ENCODE measurements around the gene DNM3. TPM values are rescaled to one million over a fixed set of nuclear protein-coding genes. Genes with fewer than 3 reads are reported as not detected.

The DNM3 gene
- polyA plus RNA-seq, 3 donors, result 0.15 TPM; not detected in 2

DNA sequence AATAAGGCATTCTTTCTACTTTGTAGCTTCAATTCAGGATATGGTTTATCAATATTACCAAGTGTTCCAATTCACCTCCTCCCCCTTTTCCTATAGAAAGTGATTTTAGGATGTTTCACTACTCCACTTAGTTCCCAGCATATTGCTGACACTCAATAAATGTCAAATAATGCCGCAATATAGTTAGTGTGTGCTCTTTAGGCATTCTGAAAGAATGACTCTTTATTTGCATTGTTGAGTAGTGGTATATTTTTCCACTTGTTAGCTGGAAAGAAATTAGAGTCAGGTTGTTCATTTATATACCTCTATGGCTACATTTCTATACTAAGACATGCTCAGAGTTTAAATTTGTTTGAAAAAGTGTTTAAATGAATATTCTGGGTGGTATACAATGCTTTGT is 424.6 kb downstream of the DNM3 start:
- H3K4me1 ChIP-seq (ENCODE audit: control insufficient read depth in 1 of 2, insufficient read depth in 2 of 2, low read length in 2 of 2), result no peaks in the 10 kb centered on the region
- no peaks in the 10 kb centered on the region for H3K27me3 ChIP-seq (ENCODE audit: control insufficient read depth in 2 of 2, insufficient read depth in 2 of 2, low read length in 2 of 2)
- no peak overlapping the region for H3K27ac Mint-ChIP-seq
- intact Hi-C loops (cut with micrococcal nuclease), result no loop called here
- no peak overlapping the region for H3K4me2 ChIP-seq (replicated peaks; ENCODE audit: extremely low read depth, low read length, poor library complexity, severe bottlenecking)
- peaks cover 0 to 1% (median 0%) of the 10 kb centered on the region in 3 donors for H3K27me3 Mint-ChIP-seq (ENCODE audit: low read depth in 3 of 3)
- DNase-seq, result no peak
- peaks cover 2% of the 10 kb centered on the region for H3K4me1 Mint-ChIP-seq
- TF ChIP-seq, protein P1, sequence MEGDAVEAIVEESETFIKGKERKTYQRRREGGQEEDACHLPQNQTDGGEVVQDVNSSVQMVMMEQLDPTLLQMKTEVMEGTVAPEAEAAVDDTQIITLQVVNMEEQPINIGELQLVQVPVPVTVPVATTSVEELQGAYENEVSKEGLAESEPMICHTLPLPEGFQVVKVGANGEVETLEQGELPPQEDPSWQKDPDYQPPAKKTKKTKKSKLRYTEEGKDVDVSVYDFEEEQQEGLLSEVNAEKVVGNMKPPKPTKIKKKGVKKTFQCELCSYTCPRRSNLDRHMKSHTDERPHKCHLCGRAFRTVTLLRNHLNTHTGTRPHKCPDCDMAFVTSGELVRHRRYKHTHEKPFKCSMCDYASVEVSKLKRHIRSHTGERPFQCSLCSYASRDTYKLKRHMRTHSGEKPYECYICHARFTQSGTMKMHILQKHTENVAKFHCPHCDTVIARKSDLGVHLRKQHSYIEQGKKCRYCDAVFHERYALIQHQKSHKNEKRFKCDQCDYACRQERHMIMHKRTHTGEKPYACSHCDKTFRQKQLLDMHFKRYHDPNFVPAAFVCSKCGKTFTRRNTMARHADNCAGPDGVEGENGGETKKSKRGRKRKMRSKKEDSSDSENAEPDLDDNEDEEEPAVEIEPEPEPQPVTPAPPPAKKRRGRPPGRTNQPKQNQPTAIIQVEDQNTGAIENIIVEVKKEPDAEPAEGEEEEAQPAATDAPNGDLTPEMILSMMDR (IDR thresholded peaks at IDR 0.05), result no peak
- WGBS (ENCODE audit: insufficient coverage), result no CpG with 5 or more reads among the region's 1 CpG
- no peaks in the 10 kb centered on the region for H3K36me3 Mint-ChIP-seq
- H3K9ac ChIP-seq (ENCODE audit: insufficient read depth, low read length, poor library complexity, severe bottlenecking), result no peak overlapping the region
- no peaks in the 10 kb centered on the region for H3K36me3 ChIP-seq (replicated peaks in 1 of 2; ENCODE audit: control insufficient read depth in 1 of 2, insufficient read depth in 2 of 2, low read length in 2 of 2)
- H3K9me3 ChIP-seq (replicated peaks in 1 of 2; ENCODE audit: control insufficient read depth in 1 of 2, insufficient read depth in 1 of 2, low read length in 2 of 2), result peaks cover 14 to 15% of the 10 kb centered on the region in 2 donors
- H2AFZ ChIP-seq (ENCODE audit: insufficient read depth, low read depth, low read length, poor library complexity, severe bottlenecking), result no peak overlapping the region
- no peaks in the 10 kb centered on the region for H4K20me1 ChIP-seq (ENCODE audit: insufficient read depth, low read length)
- no peaks in the 10 kb centered on the region for H3K79me2 ChIP-seq (ENCODE audit: insufficient read depth, low read length)
- no peak overlapping the region for H3K4me3 ChIP-seq (replicated peaks in 1 of 3; ENCODE audit: low read depth in 2 of 3, low read length in 3 of 3)
- peaks cover 8 to 16% (median 12%) of the 10 kb centered on the region in 7 donors for H3K9me3 Mint-ChIP-seq
- no peak overlapping the region for H3K4me3 Mint-ChIP-seq
- no peak overlapping the region for H3K27ac ChIP-seq (ENCODE audit: low read depth in 1 of 2, low read length in 2 of 2)

DNA sequence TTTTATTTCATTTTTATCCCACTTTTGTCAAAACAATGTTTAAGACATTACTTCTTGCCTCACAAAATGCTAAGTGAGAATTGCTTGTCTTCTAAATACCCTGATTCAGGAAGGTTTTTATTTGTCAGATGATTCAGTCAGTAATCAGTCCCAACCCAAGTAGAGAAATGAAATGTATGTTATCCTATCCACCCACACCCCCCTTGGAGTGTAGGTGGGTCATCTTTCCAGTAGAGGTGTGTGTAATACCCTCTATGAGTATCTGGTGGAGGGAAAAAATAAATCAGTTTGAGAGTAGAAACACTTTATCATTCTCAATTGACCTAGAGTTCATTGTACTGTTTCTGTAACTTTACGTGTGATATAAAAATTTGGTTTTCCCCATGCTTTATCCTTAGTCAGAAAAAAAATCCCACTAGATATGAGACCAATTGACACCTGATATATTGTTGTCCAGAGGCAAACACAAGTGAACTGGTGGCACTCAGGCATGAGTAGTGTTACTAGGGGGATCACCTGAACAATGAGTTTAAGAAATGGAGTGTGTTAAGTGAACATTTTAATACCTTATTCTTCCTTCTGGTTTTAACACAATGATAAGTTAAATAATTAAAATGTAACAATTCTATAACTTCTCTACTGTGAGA is 425.4 kb downstream of the DNM3 start:
- Histone ChIP-seq H3K27me3 (ENCODE audit: control insufficient read depth in 2 of 2, insufficient read depth in 2 of 2, low read length in 2 of 2) (no peaks in the 10 kb centered on the region), H3K36me3 (replicated peaks in 1 of 2; ENCODE audit: control insufficient read depth in 1 of 2, insufficient read depth in 2 of 2, low read length in 2 of 2) (no peaks in the 10 kb centered on the region), H4K20me1 (ENCODE audit: insufficient read depth, low read length) (no peaks in the 10 kb centered on the region), H3K9me3 (replicated peaks in 1 of 2; ENCODE audit: control insufficient read depth in 1 of 2, insufficient read depth in 1 of 2, low read length in 2 of 2) (peaks cover 7 to 8% of the 10 kb centered on the region in 2 donors), H3K4me2 (replicated peaks; ENCODE audit: extremely low read depth, low read length, poor library complexity, severe bottlenecking) (no peak overlapping the region), H3K27ac (ENCODE audit: low read depth in 1 of 2, low read length in 2 of 2) (no peak overlapping the region), H3K4me3 (replicated peaks in 1 of 3; ENCODE audit: low read depth in 2 of 3, low read length in 3 of 3) (no peak overlapping the region), H3K4me1 (ENCODE audit: control insufficient read depth in 1 of 2, insufficient read depth in 2 of 2, low read length in 2 of 2) (no peaks in the 10 kb centered on the region), H3K79me2 (ENCODE audit: insufficient read depth, low read length) (no peaks in the 10 kb centered on the region), H3K9ac (ENCODE audit: insufficient read depth, low read length, poor library complexity, severe bottlenecking) (no peak overlapping the region), H2AFZ (ENCODE audit: insufficient read depth, low read depth, low read length, poor library complexity, severe bottlenecking) (no peak overlapping the region)
- no CpG with 5 or more reads among the region's 1 CpG for WGBS (ENCODE audit: insufficient coverage)
- DNase-seq, result no peak
- H3K9me3 Mint-ChIP-seq, result peaks cover 1 to 12% (median 6%) of the 10 kb centered on the region in 7 donors
- no peak overlapping the region for H3K27ac Mint-ChIP-seq
- TF ChIP-seq, protein P1 (IDR thresholded peaks at IDR 0.05), result no peak
- H3K36me3 Mint-ChIP-seq, result no peaks in the 10 kb centered on the region
- intact Hi-C loops (cut with micrococcal nuclease), result no loop called here
- peaks cover 0 to 1% (median 0%) of the 10 kb centered on the region in 3 donors for H3K27me3 Mint-ChIP-seq (ENCODE audit: low read depth in 3 of 3)
- H3K4me1 Mint-ChIP-seq, result peaks cover 2% of the 10 kb centered on the region
- no peak overlapping the region for H3K4me3 Mint-ChIP-seq
